Upper lobe of left lung (tissue), 6 donors: ENCODE measurements around the gene ABCA7. TPM values are rescaled to one million over a fixed set of nuclear protein-coding genes. Genes with fewer than 3 reads are reported as not detected.
"Not testable (repeated sequence)": the region's sequence is repeated elsewhere in the genome, so short reads cannot be mapped to it uniquely, and the experiment has no call there.

ENCODE experiments used
- ATAC-seq, 2 donors: fragments of 200-7000 bp; cut with Tn5 transposase; one replicate each; pipeline ENCODE4 v1.9.1; 2022; ENCODE audit warnings: mild to moderate bottlenecking in 2 of 2, moderate library complexity in 2 of 2; ENCODE audit not compliant: low FRiP score in 2 of 2
- DNase-seq, 2 donors: peaks; one replicate each; pipeline ENCODE4 v3.0.0-alpha.2; 2019 to 2020
- H3K27ac ChIP-seq, 4 donors: fragments of 200-600 bp; sonication (generic); one replicate each; pipeline ENCODE4 v1.5.1; 2016 to 2019
- H3K27me3 ChIP-seq, 4 donors: fragments of 200-600 bp; sonication (generic); one replicate each; pipeline ENCODE4 v1.5.1; 2017 to 2019
- H3K36me3 ChIP-seq, 4 donors: fragments of 200-600 bp; sonication (generic); one replicate each; pipeline ENCODE4 v1.5.1; 2016 to 2019
- H3K4me1 ChIP-seq, 4 donors: fragments of 200-600 bp; sonication (generic); one replicate each; pipeline ENCODE4 v1.5.1; 2018 to 2019
- H3K4me3 ChIP-seq, 4 donors: fragments of 200-600 bp; sonication (generic); one replicate each; pipeline ENCODE4 v1.5.1; 2017 to 2019; ENCODE audit warnings: mild to moderate bottlenecking in 2 of 4, moderate library complexity in 1 of 4
- H3K9me3 ChIP-seq, 4 donors: fragments of 200-600 bp; sonication (generic); one replicate each; pipeline ENCODE4 v1.5.1; 2018 to 2019
- CTCF ChIP-seq, 6 experiments: fragments of 450-650 bp in 4 of 6; fragments of 200-600 bp in 2 of 6; sonication (generic) in 2 of 6; IDR thresholded peaks; one replicate each; pipeline ENCODE4 v1.5.1; 2016 to 2019; ENCODE audit warnings: antibody characterized with exemption in 6 of 6
- EP300 ChIP-seq, 4 donors: sonication (generic); formaldehyde crosslinking; IDR thresholded peaks; one replicate each; pipeline ENCODE4 v1.5.1; 2017; ENCODE audit warnings: antibody characterized with exemption in 4 of 4, control low read depth in 2 of 4
- POLR2A ChIP-seq, 4 donors: fragments of 450-650 bp; IDR thresholded peaks; one replicate each; pipeline ENCODE4 v1.5.1; 2016 to 2017; ENCODE audit warnings: antibody characterized with exemption in 4 of 4, mild to moderate bottlenecking in 2 of 4
- POLR2AphosphoS5 ChIP-seq, 2 donors: sonication (generic); formaldehyde crosslinking; IDR thresholded peaks; one replicate each; pipeline ENCODE4 v1.5.1; 2017; ENCODE audit warnings: antibody characterized with exemption in 2 of 2
- WGBS, 2 donors: methylation state at CpG; one replicate each; pipeline ENCODE4 v1.1.5; 2017 to 2018; 5-methylcytosine and 5-hydroxymethylcytosine counted together
- total RNA-seq, 6 donors: library from RNA; depleted of rRNA in 4 of 6; stranded (reverse); fragments of >200 nt in 4 of 6; gene quantifications; one replicate each; pipeline versions ENCODE4 v1.1.0 to v1.2.1, GENCODE V29; 2016 to 2021
- donor health status: DM: no; HTN: no; CAD: no; lungs with moderate emphysema.
- donor health status: DM: no; HTN: yes; CAD: no; lungs with severe emphysema.

ABCA7 gene
- total RNA-seq, 6 donors from 2014 or later, result 34.1 to 224 (median 58.2) TPM

- H3K27ac ChIP-seq, result peak within 1 kb of the TSS; percentile 94 to 96 (median 94)
- no peak for TF ChIP-seq CTCF (IDR thresholded peaks at IDR 0.05)
- TF ChIP-seq EP300 (IDR thresholded peaks at IDR 0.05), result peak in 1 of 4 donors; percentile 42
- peak in 3 of 4 donors; percentile 52 to 86 (median 62) for TF ChIP-seq POLR2A (IDR thresholded peaks at IDR 0.05)
- peak in 1 of 2 donors; percentile 81 for TF ChIP-seq POLR2AphosphoS5 (IDR thresholded peaks at IDR 0.05)
- 0 to 2% methylated on average over 11 to 32 of the region's 68 CpGs for WGBS, 2 donors
- ATAC-seq (peak; percentile 95 to 96), DNase-seq (peak; percentile 98 to 99)
- H3K36me3 ChIP-seq, result no peaks in the 10 kb centered on the region
- H3K4me3 ChIP-seq, result peak within 1 kb of the TSS; percentile 78 to 99 (median 97)
- no peaks in the 10 kb centered on the region for H3K9me3 ChIP-seq
- H3K4me1 ChIP-seq, result peaks cover 59 to 63% (median 60%) of the 10 kb centered on the region in 4 donors
- no peaks in the 10 kb centered on the region for H3K27me3 ChIP-seq
These were observed 19.0 kb upstream of the ABCA7 start, which contains the start of gene TMEM259 for GRCh38 chr19:1020868-1021425. Gene TMEM259 (minus strand): TSS chr19:1021123. CDS start chr19:1020996, 127 bp downstream.

- H3K4me3 ChIP-seq, H3K27me3 ChIP-seq, H3K9me3 ChIP-seq, H3K36me3 ChIP-seq, DNase-seq, ATAC-seq: not testable (repeated sequence)
- peaks cover 44 to 62% (median 51%) of the 10 kb centered on the region in 4 donors for H3K4me1 ChIP-seq
- 81 to 87% methylated on average over 5 of the region's 5 CpGs for WGBS, 2 donors
- peak overlapping the region in 2 of 4 donors; percentile 94 to 96 for H3K27ac ChIP-seq
These were observed 16.1 kb upstream of the ABCA7 start for GRCh38 chr19:1023883-1024188.

GRCh38 chr19:1025080-1025479, 14.8 kb upstream of the ABCA7 start:
- not testable (repeated sequence) for H3K27me3 ChIP-seq, DNase-seq, H3K4me3 ChIP-seq, H3K9me3 ChIP-seq, H3K27ac ChIP-seq, H3K36me3 ChIP-seq, ATAC-seq
- H3K4me1 ChIP-seq, result peaks cover 40 to 61% (median 48%) of the 10 kb centered on the region in 4 donors
- 77 to 79% methylated on average over 4 to 6 of the region's 6 CpGs for WGBS, 2 donors

GRCh38 chr19:1025960-1026782, 13.7 kb upstream of the ABCA7 start, which contains the start of gene CNN2:
Gene CNN2 (plus strand): TSS chr19:1026608. CDS start chr19:1026662, 54 bp downstream.
- peaks cover 0 to 11% (median 0%) of the 10 kb centered on the region in 4 donors for H3K36me3 ChIP-seq
- peak within 1 kb of the TSS; percentile 74 to 91 (median 84) for H3K4me3 ChIP-seq
- H3K27ac ChIP-seq, result peak within 1 kb of the TSS; percentile 95 to 99 (median 97)
- peak; percentile 38 to 95 (median 84) for TF ChIP-seq POLR2A (IDR thresholded peaks at IDR 0.05)
- TF ChIP-seq EP300 (IDR thresholded peaks at IDR 0.05), result no peak
- peak; percentile 80 to 85 for TF ChIP-seq POLR2AphosphoS5 (IDR thresholded peaks at IDR 0.05)
- ATAC-seq (peak; percentile 83 to 92), DNase-seq (peak; percentile 89 to 97)
- 18 to 60% methylated on average over 5 to 15 of the region's 63 CpGs for WGBS, 2 donors
- H3K27me3 ChIP-seq, result no peaks in the 10 kb centered on the region
- no peaks in the 10 kb centered on the region for H3K9me3 ChIP-seq
- H3K4me1 ChIP-seq, result peaks cover 46 to 67% (median 54%) of the 10 kb centered on the region in 4 donors

GRCh38 chr19:1026783-1027649, 12.9 kb upstream of the ABCA7 start:
- no peaks in the 10 kb centered on the region for H3K9me3 ChIP-seq
- 2% methylated on average over 14 to 31 of the region's 36 CpGs for WGBS, 2 donors
- H3K4me1 ChIP-seq, result peaks cover 42 to 62% (median 49%) of the 10 kb centered on the region in 4 donors
- ATAC-seq (peak; percentile 2 to 28), DNase-seq (peak in 1 of 2 donors; percentile 82)
- H3K36me3 ChIP-seq, result peaks cover 0 to 15% (median 4%) of the 10 kb centered on the region in 4 donors
- H3K4me3 ChIP-seq, result peak overlapping the region; percentile 74 to 91 (median 84)
- TF ChIP-seq POLR2AphosphoS5 (IDR thresholded peaks at IDR 0.05), result no peak
- no peak for TF ChIP-seq EP300 (IDR thresholded peaks at IDR 0.05)
- H3K27ac ChIP-seq, result peak overlapping the region; percentile 95 to 99 (median 97)
- H3K27me3 ChIP-seq, result no peaks in the 10 kb centered on the region

- H3K9me3 ChIP-seq, result no peaks in the 10 kb centered on the region
- peaks cover 35 to 56% (median 44%) of the 10 kb centered on the region in 4 donors for H3K4me1 ChIP-seq
- whole genome bisulfite sequencing, 2 donors, result 0% methylated on average over 1 to 9 of the region's 16 CpGs
- peak overlapping the region; percentile 74 to 91 (median 84) for H3K4me3 ChIP-seq
- TF ChIP-seq POLR2AphosphoS5 (IDR thresholded peaks at IDR 0.05), result no peak
- no peak for TF ChIP-seq POLR2A (IDR thresholded peaks at IDR 0.05)
- no peak for TF ChIP-seq CTCF (IDR thresholded peaks at IDR 0.05)
- TF ChIP-seq EP300 (IDR thresholded peaks at IDR 0.05), result no peak
- DNase-seq, result peak in 1 of 2 donors; percentile 85
- peaks cover 4 to 22% (median 11%) of the 10 kb centered on the region in 4 donors for H3K36me3 ChIP-seq
- no peaks in the 10 kb centered on the region for H3K27me3 ChIP-seq
- peak overlapping the region; percentile 95 to 99 (median 97) for H3K27ac ChIP-seq
- ATAC-seq, result peak; percentile 1 to 10
These were observed 12.3 kb upstream of the ABCA7 start for GRCh38 chr19:1027650-1028061.
